ENCODE measurements around the gene PAX2.

GRCh38 chr10:100730725-100731406 is 14.5 kb upstream of the PAX2 start:
- TF ChIP-seq POLR2A (IDR thresholded peaks at IDR 0.05), result no peak
- TF ChIP-seq, protein P1, sequence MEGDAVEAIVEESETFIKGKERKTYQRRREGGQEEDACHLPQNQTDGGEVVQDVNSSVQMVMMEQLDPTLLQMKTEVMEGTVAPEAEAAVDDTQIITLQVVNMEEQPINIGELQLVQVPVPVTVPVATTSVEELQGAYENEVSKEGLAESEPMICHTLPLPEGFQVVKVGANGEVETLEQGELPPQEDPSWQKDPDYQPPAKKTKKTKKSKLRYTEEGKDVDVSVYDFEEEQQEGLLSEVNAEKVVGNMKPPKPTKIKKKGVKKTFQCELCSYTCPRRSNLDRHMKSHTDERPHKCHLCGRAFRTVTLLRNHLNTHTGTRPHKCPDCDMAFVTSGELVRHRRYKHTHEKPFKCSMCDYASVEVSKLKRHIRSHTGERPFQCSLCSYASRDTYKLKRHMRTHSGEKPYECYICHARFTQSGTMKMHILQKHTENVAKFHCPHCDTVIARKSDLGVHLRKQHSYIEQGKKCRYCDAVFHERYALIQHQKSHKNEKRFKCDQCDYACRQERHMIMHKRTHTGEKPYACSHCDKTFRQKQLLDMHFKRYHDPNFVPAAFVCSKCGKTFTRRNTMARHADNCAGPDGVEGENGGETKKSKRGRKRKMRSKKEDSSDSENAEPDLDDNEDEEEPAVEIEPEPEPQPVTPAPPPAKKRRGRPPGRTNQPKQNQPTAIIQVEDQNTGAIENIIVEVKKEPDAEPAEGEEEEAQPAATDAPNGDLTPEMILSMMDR (IDR thresholded peaks at IDR 0.05), result no peak
- no peak for TF ChIP-seq EP300 (IDR thresholded peaks at IDR 0.05)
